ENCODE measurements around the gene PTCSC3. TPM values are rescaled to one million over a fixed set of nuclear protein-coding genes. Genes with fewer than 3 reads are reported as not detected.

PTCSC3 gene
- total RNA-seq, 3 donors from 2014 or later (not counting 1 experiment from before 2014, with no cell fraction given): not detected

DNA sequence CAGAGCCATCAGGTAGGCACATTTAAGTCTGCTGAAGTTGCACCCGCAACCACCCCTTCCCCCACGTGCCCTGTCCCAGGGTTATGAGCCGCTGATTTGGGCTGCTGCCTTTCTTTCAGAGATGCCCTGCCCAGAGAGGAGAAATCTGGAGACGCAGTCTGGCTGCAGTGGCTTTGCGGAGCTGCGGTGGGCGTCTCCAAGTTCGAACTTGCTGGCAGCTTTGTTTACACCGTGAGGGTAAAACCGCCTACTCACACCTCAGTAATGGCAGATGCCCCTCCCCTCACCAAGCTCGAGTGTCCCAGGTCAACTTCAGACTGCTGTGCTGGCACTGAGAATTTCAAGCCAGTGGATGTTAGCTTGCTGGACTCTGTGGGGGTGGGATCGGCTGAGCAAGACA lies 14.7 kb downstream of the PTCSC3 start:
- Histone ChIP-seq H3K9me3 (ENCODE audit: control insufficient read depth, insufficient read depth, low read length) (no peaks in the 10 kb centered on the region), H3K27me3 (ENCODE audit: control insufficient read depth, insufficient read depth, low read length) (no peaks in the 10 kb centered on the region), H3K27ac (ENCODE audit: low read length) (no peak overlapping the region), H3K4me3 (ENCODE audit: low read length) (no peak overlapping the region), H3K36me3 (ENCODE audit: control insufficient read depth, insufficient read depth, low read length) (no peaks in the 10 kb centered on the region), H3K4me1 (ENCODE audit: control insufficient read depth, insufficient read depth, low read length) (no peaks in the 10 kb centered on the region)
- TF ChIP-seq, protein P1, sequence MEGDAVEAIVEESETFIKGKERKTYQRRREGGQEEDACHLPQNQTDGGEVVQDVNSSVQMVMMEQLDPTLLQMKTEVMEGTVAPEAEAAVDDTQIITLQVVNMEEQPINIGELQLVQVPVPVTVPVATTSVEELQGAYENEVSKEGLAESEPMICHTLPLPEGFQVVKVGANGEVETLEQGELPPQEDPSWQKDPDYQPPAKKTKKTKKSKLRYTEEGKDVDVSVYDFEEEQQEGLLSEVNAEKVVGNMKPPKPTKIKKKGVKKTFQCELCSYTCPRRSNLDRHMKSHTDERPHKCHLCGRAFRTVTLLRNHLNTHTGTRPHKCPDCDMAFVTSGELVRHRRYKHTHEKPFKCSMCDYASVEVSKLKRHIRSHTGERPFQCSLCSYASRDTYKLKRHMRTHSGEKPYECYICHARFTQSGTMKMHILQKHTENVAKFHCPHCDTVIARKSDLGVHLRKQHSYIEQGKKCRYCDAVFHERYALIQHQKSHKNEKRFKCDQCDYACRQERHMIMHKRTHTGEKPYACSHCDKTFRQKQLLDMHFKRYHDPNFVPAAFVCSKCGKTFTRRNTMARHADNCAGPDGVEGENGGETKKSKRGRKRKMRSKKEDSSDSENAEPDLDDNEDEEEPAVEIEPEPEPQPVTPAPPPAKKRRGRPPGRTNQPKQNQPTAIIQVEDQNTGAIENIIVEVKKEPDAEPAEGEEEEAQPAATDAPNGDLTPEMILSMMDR (IDR thresholded peaks at IDR 0.05): no peak
- Mint-ChIP-seq H3K4me1 (no peaks in the 10 kb centered on the region), H3K9me3 (peaks cover 0 to 3% of the 10 kb centered on the region in 2 donors), H3K27me3 (ENCODE audit: low read depth in 2 of 2) (no peaks in the 10 kb centered on the region), H3K27ac (no peak overlapping the region), H3K36me3 (no peaks in the 10 kb centered on the region), H3K4me3 (no peak overlapping the region)
- intact Hi-C loops (cut with micrococcal nuclease): no loop called here
- ATAC-seq: no peak
- DNase-seq: no peak
- WGBS (ENCODE audit: insufficient coverage): 59% methylated on average over 12 of the region's 12 CpGs

DNA sequence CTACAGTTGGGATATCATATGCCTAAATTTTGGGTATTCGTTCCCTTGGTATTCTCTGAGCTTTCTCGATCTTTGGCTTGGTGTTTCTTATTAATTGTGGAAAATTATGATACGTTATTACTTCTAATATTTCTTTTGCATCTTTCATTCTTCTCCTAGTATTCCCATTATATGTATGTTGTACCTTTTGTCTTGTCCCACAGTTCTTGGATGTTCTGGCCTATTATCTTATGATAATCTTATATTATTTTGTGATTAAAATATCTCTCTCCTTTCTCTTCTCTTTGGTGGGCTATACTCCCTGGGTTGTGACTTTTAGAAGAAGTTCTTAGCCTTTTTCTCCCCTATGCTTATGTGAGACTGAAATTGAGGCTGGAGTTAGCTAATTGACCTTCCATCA lies 25.2 kb downstream of the PTCSC3 start:
- no CpG with 5 or more reads among the region's 3 CpGs for WGBS (ENCODE audit: insufficient coverage)
- no peak overlapping the region for H3K27ac Mint-ChIP-seq

DNA sequence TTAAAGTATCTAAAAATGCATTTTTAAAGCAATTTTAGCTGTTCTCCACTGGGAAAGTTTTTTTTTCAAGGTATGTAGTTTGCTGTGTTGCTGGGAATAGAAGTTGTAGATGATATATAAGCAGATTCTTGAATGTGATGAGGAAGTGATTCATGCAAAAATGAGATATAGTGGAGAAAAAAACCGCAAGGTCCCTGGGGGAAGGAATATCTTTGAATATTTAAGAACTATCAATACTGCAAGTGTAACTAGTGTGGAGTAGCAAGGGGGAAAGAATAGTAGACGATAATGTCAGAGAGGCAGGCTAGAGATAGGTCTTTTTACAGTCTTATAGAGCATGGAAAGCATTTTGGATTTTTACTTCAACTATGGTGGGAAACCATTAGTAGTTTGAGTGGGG lies 42.5 kb downstream of the PTCSC3 start:
- 83% methylated on average over 2 of the region's 2 CpGs for WGBS (ENCODE audit: insufficient coverage)

More for the DNA sequence above, 25.2 kb downstream of the PTCSC3 start:
- no peak overlapping the region for H3K27ac ChIP-seq (ENCODE audit: low read length)
- Mint-ChIP-seq H3K4me3 (no peak overlapping the region), H3K4me1 (no peaks in the 10 kb centered on the region), H3K36me3 (no peaks in the 10 kb centered on the region), H3K27me3 (ENCODE audit: low read depth in 2 of 2) (no peaks in the 10 kb centered on the region), H3K9me3 (peaks cover 11 to 15% of the 10 kb centered on the region in 2 donors)
- intact Hi-C loops (cut with micrococcal nuclease): no loop called here
- H3K4me3 ChIP-seq (ENCODE audit: low read length): no peak overlapping the region
- H3K27me3 ChIP-seq (ENCODE audit: control insufficient read depth, insufficient read depth, low read length): no peaks in the 10 kb centered on the region
- ATAC-seq: no peak
- no peaks in the 10 kb centered on the region for H3K4me1 ChIP-seq (ENCODE audit: control insufficient read depth, insufficient read depth, low read length)
- no peak for DNase-seq
- TF ChIP-seq, protein P1 (IDR thresholded peaks at IDR 0.05): no peak
- peaks cover 6% of the 10 kb centered on the region for H3K9me3 ChIP-seq (ENCODE audit: control insufficient read depth, insufficient read depth, low read length)
- H3K36me3 ChIP-seq (ENCODE audit: control insufficient read depth, insufficient read depth, low read length): no peaks in the 10 kb centered on the region

DNA sequence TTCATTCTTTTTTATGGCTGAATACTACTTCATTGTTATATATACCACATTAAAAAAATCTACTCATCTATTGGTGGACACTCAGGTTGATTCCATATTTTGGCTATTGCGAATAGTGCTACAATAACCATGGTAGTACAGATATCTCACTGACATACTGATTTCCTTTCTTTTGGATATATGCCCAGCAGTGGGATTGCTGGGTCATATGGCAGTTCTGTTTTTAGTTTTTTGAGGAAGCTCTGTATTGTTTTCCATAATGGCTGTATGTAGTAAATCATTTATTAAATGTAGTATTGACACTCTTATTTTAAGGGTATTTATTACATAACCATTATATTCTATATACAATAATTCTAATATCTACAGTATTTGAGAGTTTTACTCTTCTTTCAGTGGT lies 43.7 kb downstream of the PTCSC3 start:
- DNase-seq (no peak), ATAC-seq (no peak)
- intact Hi-C loops (cut with micrococcal nuclease): no loop called here
- H3K9me3 ChIP-seq (ENCODE audit: control insufficient read depth, insufficient read depth, low read length): no peaks in the 10 kb centered on the region
- H3K27me3 ChIP-seq (ENCODE audit: control insufficient read depth, insufficient read depth, low read length): no peaks in the 10 kb centered on the region
- H3K4me1 Mint-ChIP-seq: no peaks in the 10 kb centered on the region
- H3K4me3 ChIP-seq (ENCODE audit: low read length): no peak overlapping the region
- peaks cover 0 to 2% of the 10 kb centered on the region in 2 donors for H3K27me3 Mint-ChIP-seq (ENCODE audit: low read depth in 2 of 2)
- no peaks in the 10 kb centered on the region for H3K36me3 ChIP-seq (ENCODE audit: control insufficient read depth, insufficient read depth, low read length)
- H3K27ac ChIP-seq (ENCODE audit: low read length): no peak overlapping the region
- no peak overlapping the region for H3K27ac Mint-ChIP-seq
- no peaks in the 10 kb centered on the region for H3K36me3 Mint-ChIP-seq
- H3K4me3 Mint-ChIP-seq: no peak overlapping the region
- TF ChIP-seq, protein P1 (IDR thresholded peaks at IDR 0.05): no peak
- peaks cover 2 to 5% of the 10 kb centered on the region in 2 donors for H3K9me3 Mint-ChIP-seq
- WGBS (ENCODE audit: insufficient coverage): 100% methylated on average over 1 of the region's 1 CpG
- H3K4me1 ChIP-seq (ENCODE audit: control insufficient read depth, insufficient read depth, low read length): no peaks in the 10 kb centered on the region

More for the DNA sequence above, 42.5 kb downstream of the PTCSC3 start:
- Histone ChIP-seq H3K4me3 (ENCODE audit: low read length) (no peak overlapping the region), H3K4me1 (ENCODE audit: control insufficient read depth, insufficient read depth, low read length) (no peaks in the 10 kb centered on the region), H3K27ac (ENCODE audit: low read length) (no peak overlapping the region), H3K27me3 (ENCODE audit: control insufficient read depth, insufficient read depth, low read length) (no peaks in the 10 kb centered on the region), H3K9me3 (ENCODE audit: control insufficient read depth, insufficient read depth, low read length) (no peaks in the 10 kb centered on the region), H3K36me3 (ENCODE audit: control insufficient read depth, insufficient read depth, low read length) (no peaks in the 10 kb centered on the region)
- Mint-ChIP-seq H3K27me3 (ENCODE audit: low read depth in 2 of 2) (peaks cover 0 to 2% of the 10 kb centered on the region in 2 donors), H3K4me3 (no peak overlapping the region), H3K27ac (no peak overlapping the region), H3K9me3 (peaks cover 2 to 3% of the 10 kb centered on the region in 2 donors), H3K36me3 (no peaks in the 10 kb centered on the region), H3K4me1 (no peaks in the 10 kb centered on the region)
- no peak for DNase-seq
- intact Hi-C loops (cut with micrococcal nuclease): no loop called here
- ATAC-seq: no peak
- TF ChIP-seq, protein P1 (IDR thresholded peaks at IDR 0.05): no peak
